GM18870 (cell line): ENCODE data around the gene SCAPER.

Source experiments
- ATAC-seq: cut with Tn5 transposase; IDR thresholded peaks from one replicate; pipeline ENCODE4 v1.9.1; 2021; ENCODE audit warnings: moderate library complexity; ENCODE audit not compliant: unreplicated experiment

Gene SCAPER

DNA sequence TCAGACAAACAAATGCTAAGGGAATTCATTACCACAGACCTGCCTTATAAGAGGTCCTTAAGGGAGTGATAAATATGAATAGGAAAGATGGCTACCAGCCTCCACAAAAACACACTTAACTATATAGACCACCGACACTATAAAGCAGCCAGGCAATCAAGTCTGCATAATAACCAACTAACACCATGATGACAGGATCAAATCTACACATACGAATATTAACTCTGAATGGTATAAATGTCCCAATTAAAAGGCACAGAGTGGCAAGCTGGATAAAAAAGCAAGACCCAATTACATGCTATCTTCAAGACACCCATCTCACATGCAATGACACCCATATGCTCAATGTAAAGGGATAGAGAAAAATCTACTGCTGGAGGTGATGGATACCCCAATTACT lies 221.1 kb downstream of the SCAPER start:
- ATAC-seq = no peak

DNA sequence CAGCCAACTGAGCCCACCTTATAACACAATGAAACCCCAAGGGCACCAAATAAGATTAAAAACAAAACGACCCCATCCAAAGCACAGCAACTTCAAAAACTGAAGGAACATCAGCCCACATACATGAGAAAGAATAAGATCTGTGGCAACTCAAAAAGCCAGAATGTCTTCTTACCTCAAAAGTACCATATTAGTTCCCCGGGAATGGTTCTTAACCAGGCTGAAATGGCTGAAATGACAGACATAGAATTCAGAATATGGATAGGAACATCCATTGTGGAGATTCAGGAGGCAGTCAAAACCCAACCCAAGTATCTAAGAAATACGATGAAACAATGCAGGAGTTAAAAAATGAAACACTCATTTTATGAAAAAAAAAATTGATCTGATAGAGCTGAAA lies 222.3 kb downstream of the SCAPER start:
- ATAC-seq = no peak

GRCh38 chr15:76682259-76682658 lies 222.9 kb downstream of the SCAPER start:
- ATAC-seq = no peak

GRCh38 chr15:76678766-76679165 lies 226.4 kb downstream of the SCAPER start:
- ATAC-seq = no peak

DNA sequence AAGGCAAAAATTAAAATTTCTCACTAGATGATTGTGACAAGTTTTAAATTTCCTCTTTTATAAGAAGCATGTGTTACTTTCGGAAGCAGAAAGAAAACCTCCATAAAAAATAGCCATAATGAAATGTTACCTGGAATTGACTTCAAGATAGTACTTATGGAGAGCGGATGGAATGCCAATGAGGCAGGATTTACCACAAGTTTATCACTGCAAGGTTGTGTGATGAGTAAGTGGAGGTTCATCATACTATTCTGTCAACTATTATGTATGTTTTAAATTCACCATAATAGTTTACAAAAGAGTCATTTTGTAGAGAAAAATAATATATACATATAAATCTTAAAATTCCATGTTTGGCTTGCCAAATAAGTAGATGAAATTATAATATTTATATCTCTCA lies 230.3 kb downstream of the SCAPER start:
- ATAC-seq = no peak

DNA sequence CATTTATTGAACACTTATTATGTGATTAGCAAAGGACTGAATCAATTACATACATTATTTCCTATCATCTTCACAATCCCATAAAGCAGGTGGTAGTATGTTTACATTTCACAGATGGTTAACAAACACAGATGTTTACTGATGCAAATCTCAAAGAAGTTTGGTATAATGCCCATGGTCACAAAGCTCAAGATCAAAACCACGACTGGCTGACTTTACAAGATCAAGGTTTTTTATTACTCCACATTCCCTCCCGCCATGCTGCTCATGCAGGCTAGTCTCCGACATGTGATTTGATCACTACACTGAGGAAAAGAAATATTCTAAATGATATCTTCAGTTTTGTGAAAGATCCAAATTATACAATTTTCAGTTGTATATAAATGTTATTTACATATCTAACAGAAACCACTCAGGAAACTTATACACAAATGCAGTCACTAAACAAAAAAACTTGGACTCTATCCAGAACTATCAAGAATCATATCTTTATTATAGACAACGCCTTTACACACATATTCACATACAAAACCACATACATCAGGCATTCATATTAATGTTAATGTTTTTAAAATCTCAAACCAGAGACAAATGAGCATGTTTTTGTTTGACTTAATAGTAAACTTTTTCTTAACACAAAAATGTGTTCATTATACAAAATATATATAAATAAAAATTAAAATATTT lies 235.5 kb downstream of the SCAPER start:
- ATAC-seq = no peak

DNA sequence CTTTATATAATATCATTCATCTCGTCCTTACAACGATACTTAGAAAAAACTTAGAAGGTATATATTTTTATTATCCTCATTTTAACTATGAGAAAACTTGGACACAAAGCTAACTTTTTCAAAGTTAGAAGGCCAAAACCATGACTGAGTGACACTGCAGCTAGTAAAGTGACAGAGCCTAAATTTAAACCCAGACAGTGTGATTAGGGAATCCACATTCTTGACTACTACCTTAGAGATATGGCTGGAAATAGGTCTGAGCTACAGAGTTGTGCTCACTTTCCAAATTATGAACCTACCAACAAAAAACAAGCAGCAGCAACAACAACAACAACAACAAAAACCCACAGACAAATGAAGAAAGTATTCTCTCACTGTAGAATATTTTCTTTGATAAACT lies 236.2 kb downstream of the SCAPER start:
- no peak for ATAC-seq

GRCh38 chr15:76667943-76668715 lies 237.0 kb downstream of the SCAPER start:
- no peak for ATAC-seq

GRCh38 chr15:76664895-76665294 lies 240.2 kb downstream of the SCAPER start:
- no peak for ATAC-seq

DNA sequence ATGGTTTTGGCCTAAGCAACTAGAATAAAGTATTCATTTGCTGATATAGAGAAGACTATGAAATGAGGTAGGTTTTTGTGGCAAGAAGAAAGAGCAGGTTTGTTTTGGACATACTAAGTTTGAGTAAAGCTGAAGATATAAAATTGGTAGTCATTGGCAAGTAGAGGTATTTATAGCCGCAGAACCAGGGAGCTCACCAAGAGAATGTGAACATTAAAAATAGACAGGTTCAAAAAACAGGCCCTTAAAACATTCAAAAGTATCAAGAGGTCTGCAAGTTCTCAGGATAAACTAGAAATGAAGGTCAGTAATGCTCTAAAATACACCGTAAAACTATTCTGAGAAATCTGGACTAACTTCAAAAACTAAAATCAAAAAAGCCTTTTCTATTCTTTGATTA lies 240.7 kb downstream of the SCAPER start:
- no peak for ATAC-seq

DNA sequence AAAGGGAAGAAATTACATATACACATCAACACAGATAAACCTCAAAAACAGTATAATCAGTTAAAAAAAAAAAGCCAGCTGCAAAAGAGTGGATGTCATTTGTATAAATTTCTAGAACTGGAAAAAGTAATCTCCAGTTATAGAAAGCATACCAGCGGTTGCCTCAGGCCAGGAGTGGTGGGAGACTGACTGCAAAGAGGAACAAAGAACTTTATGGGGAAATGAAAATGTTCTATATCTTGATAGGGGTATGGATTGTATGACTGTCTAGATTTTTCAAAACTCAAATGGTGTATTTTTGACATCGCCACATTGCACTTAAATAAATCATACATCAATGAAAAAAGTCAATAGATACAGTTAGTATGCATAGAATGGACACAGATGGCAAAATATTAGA lies 241.6 kb downstream of the SCAPER start:
- no peak for ATAC-seq

DNA sequence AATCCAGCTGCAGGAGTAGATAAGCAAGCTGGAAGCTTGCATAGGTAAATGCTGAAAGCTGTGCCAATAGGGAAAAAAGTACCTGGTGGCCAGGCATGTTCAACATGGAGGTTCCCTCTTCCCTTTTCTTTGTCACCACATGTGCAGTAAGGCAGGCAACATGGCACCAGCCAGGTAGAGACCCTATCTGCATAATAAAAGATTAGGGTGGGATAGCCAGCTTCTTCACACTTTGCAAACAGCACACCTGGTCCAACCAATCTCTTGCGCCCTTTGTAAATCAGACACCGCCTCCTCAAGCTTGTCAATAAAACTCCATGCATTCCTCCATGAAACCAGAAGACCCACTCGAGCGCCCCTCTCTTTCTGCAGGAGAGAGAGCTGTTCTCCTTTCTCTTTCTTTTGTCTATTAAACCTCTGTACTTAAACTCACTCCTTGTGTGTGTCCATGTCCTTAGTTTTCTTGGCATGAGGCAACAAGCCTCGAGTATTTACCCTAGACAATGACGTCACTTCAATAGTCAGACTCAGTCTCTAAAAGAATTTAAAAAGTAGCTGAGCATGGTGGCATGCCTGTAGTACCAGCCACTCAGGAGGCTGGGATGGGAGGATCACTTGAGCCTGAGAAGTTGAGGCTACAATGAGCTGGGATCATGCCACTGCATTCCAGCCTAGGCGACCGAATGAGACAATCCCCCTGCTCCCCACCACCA lies 256.3 kb downstream of the SCAPER start:
- no peak for ATAC-seq

GRCh38 chr15:76647612-76648011 lies 257.5 kb downstream of the SCAPER start:
- ATAC-seq = no peak

DNA sequence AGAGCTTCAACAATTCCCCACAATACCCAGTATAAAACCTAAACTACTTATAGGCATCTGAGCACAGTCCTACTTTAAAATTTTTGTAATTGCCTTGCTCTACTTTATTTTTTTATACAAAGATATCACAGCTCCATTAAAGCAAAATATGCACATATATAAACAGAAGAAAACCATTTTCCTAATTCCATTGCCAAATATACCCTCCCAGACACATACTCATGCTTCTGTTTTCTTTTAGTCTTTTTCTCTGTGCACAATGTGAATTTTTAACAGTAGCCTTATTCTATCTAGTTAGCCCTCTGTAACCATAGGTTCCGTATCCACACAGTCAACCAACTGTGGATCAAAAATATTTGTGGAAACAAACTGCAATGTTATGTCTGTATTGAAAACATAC lies 260.5 kb downstream of the SCAPER start:
- no peak for ATAC-seq

DNA sequence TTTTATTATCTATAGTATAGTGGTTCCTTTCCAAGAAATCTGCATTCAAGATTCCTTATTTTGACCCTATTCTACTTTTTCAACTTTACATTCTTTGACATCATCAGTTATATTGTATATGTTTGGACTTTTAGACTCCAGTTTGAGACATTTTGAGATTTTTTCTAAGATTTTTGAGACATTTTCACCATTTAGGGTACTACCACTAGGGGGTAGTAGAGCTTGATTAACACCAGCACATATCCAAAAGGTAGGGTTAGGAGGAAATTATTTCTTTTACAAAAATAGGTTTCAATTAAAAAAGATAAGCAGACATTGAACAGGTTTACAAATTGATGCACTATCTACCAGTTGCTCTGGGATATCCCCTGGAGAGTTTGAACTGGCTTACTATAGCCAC lies 262.5 kb downstream of the SCAPER start:
- ATAC-seq = no peak

DNA sequence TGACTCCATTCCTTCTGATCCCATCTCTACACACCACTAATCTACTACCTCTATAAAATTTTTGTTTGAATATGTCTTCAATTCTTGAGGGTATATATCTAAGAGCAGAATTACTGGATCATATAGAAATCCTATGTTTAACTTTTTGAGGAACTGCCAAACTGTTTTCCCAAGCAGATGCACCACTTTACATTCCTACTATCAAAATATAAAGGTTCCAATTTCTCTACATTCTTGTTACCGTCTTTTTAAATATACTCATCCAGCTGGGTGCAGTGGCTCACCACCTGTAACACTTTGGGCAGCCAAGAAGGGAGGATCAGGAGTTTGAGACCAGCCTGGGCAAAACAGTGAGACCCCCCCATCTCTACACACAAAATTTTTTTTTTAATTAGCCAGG lies 268.0 kb downstream of the SCAPER start:
- ATAC-seq = no peak

- no peak for ATAC-seq
Observed at GRCh38 chr15:76636059-76636458, 269.1 kb downstream of the SCAPER start.

DNA sequence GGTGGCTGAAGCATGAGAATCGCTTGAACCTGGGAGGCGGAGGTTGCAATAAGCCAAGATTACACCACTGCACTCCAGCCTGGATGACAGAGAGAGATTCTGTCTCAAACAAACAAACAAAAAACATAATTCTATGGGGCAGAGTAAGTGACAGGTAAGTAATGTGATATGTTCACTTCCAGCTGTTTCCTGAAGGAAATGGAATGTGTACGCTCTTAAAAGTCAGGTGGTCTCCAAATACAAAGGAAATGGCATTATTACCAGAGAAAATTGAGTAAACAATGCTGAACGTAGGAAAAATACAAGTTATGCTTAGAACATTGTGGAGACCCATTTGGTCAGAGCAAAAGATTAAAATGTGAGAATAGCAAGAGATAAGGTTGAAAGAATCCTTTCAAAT lies 278.5 kb downstream of the SCAPER start:
- ATAC-seq = no peak

GRCh38 chr15:76625267-76625666 lies 279.9 kb downstream of the SCAPER start:
- ATAC-seq = no peak

DNA sequence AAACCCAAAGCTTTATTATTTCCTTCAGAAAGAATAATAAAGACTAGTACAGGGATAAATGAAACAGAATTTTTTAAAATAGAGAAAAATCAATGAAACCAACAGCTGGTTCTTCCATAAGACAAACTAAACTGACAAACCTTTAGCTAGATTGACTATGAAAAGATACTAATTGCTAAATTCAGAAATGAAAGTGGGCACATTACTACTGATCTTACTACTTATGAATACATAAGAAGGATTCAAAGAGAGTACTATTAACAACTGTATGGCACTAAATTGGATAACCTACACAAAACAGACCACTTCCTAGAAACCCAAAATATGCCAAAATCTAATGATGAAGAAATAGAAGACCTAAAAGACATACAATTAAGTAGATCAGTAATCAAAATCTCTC lies 290.4 kb downstream of the SCAPER start:
- no peak for ATAC-seq

DNA sequence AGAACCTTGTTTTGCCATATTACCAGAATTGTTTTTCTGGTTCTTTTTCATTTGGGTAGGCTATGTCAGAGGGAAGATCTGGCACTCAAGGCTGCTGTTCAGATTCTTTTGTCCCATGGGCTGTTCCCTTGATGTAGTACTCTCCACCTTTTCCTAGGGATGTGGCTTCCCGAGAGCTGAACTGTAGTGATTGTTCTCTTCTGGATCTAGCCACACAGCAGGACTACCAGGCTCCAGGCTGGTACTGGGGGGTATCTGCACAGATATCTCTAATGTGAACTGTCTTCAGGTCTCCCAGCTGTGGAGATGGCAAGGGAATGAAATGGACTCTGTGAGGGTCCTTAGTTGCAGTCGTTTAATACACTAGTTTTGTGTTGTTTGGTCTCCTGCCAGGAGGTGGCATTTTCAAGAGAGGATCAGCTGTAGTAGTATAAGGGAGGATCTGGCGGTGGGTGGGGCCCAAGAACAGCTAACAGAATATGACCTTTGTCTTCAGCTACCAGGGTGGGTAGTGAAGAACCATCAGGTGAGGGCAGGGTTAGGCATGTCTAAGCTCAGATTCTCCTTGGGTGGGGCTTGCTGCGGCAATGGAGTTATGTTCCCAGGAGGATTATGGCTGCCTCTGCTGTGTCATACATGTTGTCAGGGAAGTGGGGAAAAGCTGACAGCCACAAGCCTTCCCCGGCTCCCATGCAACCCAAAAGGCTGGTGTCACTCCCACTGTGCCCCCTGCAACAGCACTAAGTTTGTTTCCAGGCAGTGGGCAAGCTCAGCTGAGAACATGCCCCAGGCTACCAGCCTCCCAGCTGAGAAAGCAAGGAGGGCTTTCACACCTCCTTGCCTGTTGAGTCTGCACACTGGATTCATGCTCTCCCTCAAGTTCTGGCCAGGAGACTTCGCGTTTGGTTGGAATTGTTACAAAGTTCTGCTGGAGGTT lies 316.1 kb downstream of the SCAPER start:
- no peak for ATAC-seq
